WTC11 (cell line): ENCODE data around the gene MAPT. TPM values are rescaled to one million over a fixed set of nuclear protein-coding genes. Genes with fewer than 3 reads are reported as not detected.

Source experiments
- ATAC-seq: fragments of 200-7000 bp; cut with Tn5 transposase; 2 replicates; pipeline ENCODE4 v1.10.0; 2021; ENCODE audit warnings: mild to moderate bottlenecking, moderate library complexity
- CTCF ChIA-PET: fragments of 300-600 bp; sonication (Branson Sonifier 250); formaldehyde crosslinking; loops from one replicate; lab custom pipeline; 2021; ENCODE audit warnings: antibody characterized with exemption; lab: Charles Lee
- POLR2A ChIA-PET: fragments of 350-600 bp; sonication (Branson Sonifier 250); formaldehyde crosslinking; loops from one replicate; lab custom pipeline; 2021; ENCODE audit warnings: antibody characterized with exemption; lab: Charles Lee
- DNase-seq: peaks from one replicate; pipeline ENCODE4 v3.0.0; 2021; ENCODE audit warnings: low spot score
- H3K27ac Mint-ChIP-seq: 2 replicates; pipeline ENCODE4 v1.8.0; 2021; ENCODE audit warnings: mixed read lengths
- H3K27me3 Mint-ChIP-seq: 2 replicates; pipeline ENCODE4 v1.8.0; 2021; ENCODE audit warnings: low read depth, mild to moderate bottlenecking, moderate library complexity, mixed read lengths
- H3K36me3 Mint-ChIP-seq: 2 replicates; pipeline ENCODE4 v1.8.0; 2021; ENCODE audit warnings: mixed read lengths
- H3K4me1 Mint-ChIP-seq: 2 replicates; pipeline ENCODE4 v1.8.0; 2022; ENCODE audit warnings: mixed read lengths
- H3K4me3 Mint-ChIP-seq: 2 replicates; pipeline ENCODE4 v1.8.0; 2021; ENCODE audit warnings: mild to moderate bottlenecking, moderate library complexity, mixed read lengths
- H3K9me3 Mint-ChIP-seq: 2 replicates; pipeline ENCODE4 v1.8.0; 2021; ENCODE audit warnings: mixed read lengths
- ARID4B ChIP-seq: sonication (generic); formaldehyde crosslinking; IDR thresholded peaks from 2 replicates; pipeline ENCODE4 v1.8.0; 2023; ENCODE audit warnings: missing genetic modification reagents, mild to moderate bottlenecking, borderline replicate concordance
- CBFB ChIP-seq: sonication (generic); formaldehyde crosslinking; IDR thresholded peaks from 2 replicates; pipeline ENCODE4 v1.8.1; 2022; ENCODE audit warnings: mild to moderate bottlenecking, low read depth, missing genetic modification reagents
- CREB1 ChIP-seq: sonication (generic); formaldehyde crosslinking; IDR thresholded peaks from 2 replicates; pipeline ENCODE4 v1.8.0; 2023; ENCODE audit warnings: mild to moderate bottlenecking, missing genetic modification reagents
- CREM ChIP-seq: sonication (generic); formaldehyde crosslinking; IDR thresholded peaks from 2 replicates; pipeline ENCODE4 v1.8.1; 2022; ENCODE audit warnings: mild to moderate bottlenecking, missing genetic modification reagents, moderate library complexity
- FOXP1 ChIP-seq: sonication (generic); formaldehyde crosslinking; IDR thresholded peaks from 2 replicates; pipeline ENCODE4 v1.8.0; 2022; ENCODE audit warnings: missing genetic modification reagents, mild to moderate bottlenecking, moderate library complexity, borderline replicate concordance
- HMGA2 ChIP-seq: fragments of 250-450 bp; sonication (Bioruptor Pico); IDR thresholded peaks from 2 replicates; pipeline ENCODE4 v1.4.0; 2021; ENCODE audit warnings: mild to moderate bottlenecking, moderate library complexity
- IRF2 ChIP-seq: sonication (generic); formaldehyde crosslinking; IDR thresholded peaks from 2 replicates; pipeline ENCODE4 v1.8.0; 2022; ENCODE audit warnings: low read depth, missing genetic modification reagents, borderline replicate concordance
- MLX ChIP-seq: sonication (generic); formaldehyde crosslinking; IDR thresholded peaks from 2 replicates; pipeline ENCODE4 v1.8.1; 2023; ENCODE audit warnings: mild to moderate bottlenecking, missing genetic modification reagents, moderate library complexity
- MYBL2 ChIP-seq: sonication (generic); formaldehyde crosslinking; IDR thresholded peaks from 2 replicates; pipeline ENCODE4 v1.8.1; 2023; ENCODE audit warnings: mild to moderate bottlenecking, moderate library complexity, missing genetic modification reagents
- SP1 ChIP-seq: sonication (generic); formaldehyde crosslinking; conservative IDR thresholded peaks from 2 replicates; pipeline ENCODE4 v1.8.1; 2022; ENCODE audit warnings: missing genetic modification reagents
- TEAD4 ChIP-seq: sonication (generic); formaldehyde crosslinking; IDR thresholded peaks from 2 replicates; pipeline ENCODE4 v1.8.0; 2022; ENCODE audit warnings: mild to moderate bottlenecking, missing genetic modification reagents
- TP53 ChIP-seq: sonication (generic); formaldehyde crosslinking; IDR thresholded peaks from 2 replicates; pipeline ENCODE4 v1.8.1; 2023; ENCODE audit warnings: mild to moderate bottlenecking, missing genetic modification reagents
- ZBTB21 ChIP-seq: sonication (generic); formaldehyde crosslinking; IDR thresholded peaks from 2 replicates; pipeline ENCODE4 v1.8.1; 2023; ENCODE audit warnings: mild to moderate bottlenecking, missing genetic modification reagents, borderline replicate concordance
- ZNF219 ChIP-seq: sonication (generic); formaldehyde crosslinking; IDR thresholded peaks from 2 replicates; pipeline ENCODE4 v1.8.0; 2023; ENCODE audit warnings: missing genetic modification reagents, mild to moderate bottlenecking, borderline replicate concordance
- ZNF263 ChIP-seq: sonication (generic); formaldehyde crosslinking; IDR thresholded peaks from 2 replicates; pipeline ENCODE4 v1.8.1; 2022; ENCODE audit warnings: low read depth, mild to moderate bottlenecking, moderate library complexity, missing genetic modification reagents
- ZNF532 ChIP-seq: fragments of 250-450 bp; sonication (Bioruptor Pico); IDR thresholded peaks from 2 replicates; pipeline ENCODE4 v1.9.0; 2021; ENCODE audit warnings: mild to moderate bottlenecking, borderline replicate concordance
- ZSCAN18 ChIP-seq: fragments of 250-450 bp; sonication (Bioruptor Pico); IDR thresholded peaks from 2 replicates; pipeline ENCODE4 v2.1.2; 2022; ENCODE audit warnings: mild to moderate bottlenecking, moderate library complexity
- total RNA-seq: library from RNA; stranded (reverse); gene quantifications from 3 replicates; pipeline ENCODE4 v1.2.3, GENCODE V29; 2021
- TF ChIP-seq, protein P1 (sequence below): sonication (generic); formaldehyde crosslinking; IDR thresholded peaks from 2 replicates; pipeline ENCODE4 v1.8.0; 2022; ENCODE audit warnings: missing genetic modification reagents
- TF ChIP-seq, protein P2 (sequence below): sonication (generic); formaldehyde crosslinking; IDR thresholded peaks from 2 replicates; pipeline ENCODE4 v1.8.1; 2023; ENCODE audit warnings: mild to moderate bottlenecking, missing genetic modification reagents, borderline replicate concordance

Gene MAPT
- total RNA-seq, 1 experiment from 2014 or later: 2.2 TPM

- TF ChIP-seq ZNF532 (CRISPR knock-in tag) (no peak), TEAD4 (CRISPR knock-in tag) (no peak), CBFB (CRISPR knock-in tag) (no peak), HMGA2 (no peak), CREB1 (CRISPR knock-in tag) (no peak), CREM (no peak), SP1 (no peak), MYBL2 (CRISPR knock-in tag) (no peak)
Observed at GRCh38 chr17:46000292-46000691, 105.9 kb downstream of the MAPT start (continued).

GRCh38 chr17:46000757-46001156 is 106.4 kb downstream of the MAPT start:
- no peak overlapping the region for H3K27ac Mint-ChIP-seq
- ATAC-seq (no peak), DNase-seq (no peak)
- H3K4me3 Mint-ChIP-seq: no peak overlapping the region
- POLR2A ChIA-PET: no interaction called here
- no peaks in the 10 kb centered on the region for H3K4me1 Mint-ChIP-seq
- H3K36me3 Mint-ChIP-seq: no peaks in the 10 kb centered on the region
- peaks cover 5% of the 10 kb centered on the region for H3K9me3 Mint-ChIP-seq
- H3K27me3 Mint-ChIP-seq: no peaks in the 10 kb centered on the region; the same call in 1 of the 2 replicates
- CTCF ChIA-PET: interaction anchor here (1.0 to 4.1 kb wide), 3 partner anchors 10 to 212 kb away, joined by 4 to 20 read pairs (median 7); no protein-coding TSS in a partner anchor
- TF ChIP-seq ZNF219 (CRISPR knock-in tag): no peak
- TF ChIP-seq FOXP1 (CRISPR knock-in tag): no peak
- TF ChIP-seq IRF2: no peak
- TF ChIP-seq ZSCAN18 (CRISPR knock-in tag): no peak
- TF ChIP-seq ARID4B (CRISPR knock-in tag): no peak
- TF ChIP-seq TEAD4 (CRISPR knock-in tag): no peak
- TF ChIP-seq ZBTB21 (CRISPR knock-in tag): no peak
- no peak for TF ChIP-seq TP53 (CRISPR knock-in tag)
- TF ChIP-seq, protein P1, sequence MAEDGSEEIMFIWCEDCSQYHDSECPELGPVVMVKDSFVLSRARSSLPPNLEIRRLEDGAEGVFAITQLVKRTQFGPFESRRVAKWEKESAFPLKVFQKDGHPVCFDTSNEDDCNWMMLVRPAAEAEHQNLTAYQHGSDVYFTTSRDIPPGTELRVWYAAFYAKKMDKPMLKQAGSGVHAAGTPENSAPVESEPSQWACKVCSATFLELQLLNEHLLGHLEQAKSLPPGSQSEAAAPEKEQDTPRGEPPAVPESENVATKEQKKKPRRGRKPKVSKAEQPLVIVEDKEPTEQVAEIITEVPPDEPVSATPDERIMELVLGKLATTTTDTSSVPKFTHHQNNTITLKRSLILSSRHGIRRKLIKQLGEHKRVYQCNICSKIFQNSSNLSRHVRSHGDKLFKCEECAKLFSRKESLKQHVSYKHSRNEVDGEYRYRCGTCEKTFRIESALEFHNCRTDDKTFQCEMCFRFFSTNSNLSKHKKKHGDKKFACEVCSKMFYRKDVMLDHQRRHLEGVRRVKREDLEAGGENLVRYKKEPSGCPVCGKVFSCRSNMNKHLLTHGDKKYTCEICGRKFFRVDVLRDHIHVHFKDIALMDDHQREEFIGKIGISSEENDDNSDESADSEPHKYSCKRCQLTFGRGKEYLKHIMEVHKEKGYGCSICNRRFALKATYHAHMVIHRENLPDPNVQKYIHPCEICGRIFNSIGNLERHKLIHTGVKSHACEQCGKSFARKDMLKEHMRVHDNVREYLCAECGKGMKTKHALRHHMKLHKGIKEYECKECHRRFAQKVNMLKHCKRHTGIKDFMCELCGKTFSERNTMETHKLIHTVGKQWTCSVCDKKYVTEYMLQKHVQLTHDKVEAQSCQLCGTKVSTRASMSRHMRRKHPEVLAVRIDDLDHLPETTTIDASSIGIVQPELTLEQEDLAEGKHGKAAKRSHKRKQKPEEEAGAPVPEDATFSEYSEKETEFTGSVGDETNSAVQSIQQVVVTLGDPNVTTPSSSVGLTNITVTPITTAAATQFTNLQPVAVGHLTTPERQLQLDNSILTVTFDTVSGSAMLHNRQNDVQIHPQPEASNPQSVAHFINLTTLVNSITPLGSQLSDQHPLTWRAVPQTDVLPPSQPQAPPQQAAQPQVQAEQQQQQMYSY (CRISPR knock-in tag): no peak
- no peak for TF ChIP-seq MLX (CRISPR knock-in tag)
- TF ChIP-seq, protein P2, sequence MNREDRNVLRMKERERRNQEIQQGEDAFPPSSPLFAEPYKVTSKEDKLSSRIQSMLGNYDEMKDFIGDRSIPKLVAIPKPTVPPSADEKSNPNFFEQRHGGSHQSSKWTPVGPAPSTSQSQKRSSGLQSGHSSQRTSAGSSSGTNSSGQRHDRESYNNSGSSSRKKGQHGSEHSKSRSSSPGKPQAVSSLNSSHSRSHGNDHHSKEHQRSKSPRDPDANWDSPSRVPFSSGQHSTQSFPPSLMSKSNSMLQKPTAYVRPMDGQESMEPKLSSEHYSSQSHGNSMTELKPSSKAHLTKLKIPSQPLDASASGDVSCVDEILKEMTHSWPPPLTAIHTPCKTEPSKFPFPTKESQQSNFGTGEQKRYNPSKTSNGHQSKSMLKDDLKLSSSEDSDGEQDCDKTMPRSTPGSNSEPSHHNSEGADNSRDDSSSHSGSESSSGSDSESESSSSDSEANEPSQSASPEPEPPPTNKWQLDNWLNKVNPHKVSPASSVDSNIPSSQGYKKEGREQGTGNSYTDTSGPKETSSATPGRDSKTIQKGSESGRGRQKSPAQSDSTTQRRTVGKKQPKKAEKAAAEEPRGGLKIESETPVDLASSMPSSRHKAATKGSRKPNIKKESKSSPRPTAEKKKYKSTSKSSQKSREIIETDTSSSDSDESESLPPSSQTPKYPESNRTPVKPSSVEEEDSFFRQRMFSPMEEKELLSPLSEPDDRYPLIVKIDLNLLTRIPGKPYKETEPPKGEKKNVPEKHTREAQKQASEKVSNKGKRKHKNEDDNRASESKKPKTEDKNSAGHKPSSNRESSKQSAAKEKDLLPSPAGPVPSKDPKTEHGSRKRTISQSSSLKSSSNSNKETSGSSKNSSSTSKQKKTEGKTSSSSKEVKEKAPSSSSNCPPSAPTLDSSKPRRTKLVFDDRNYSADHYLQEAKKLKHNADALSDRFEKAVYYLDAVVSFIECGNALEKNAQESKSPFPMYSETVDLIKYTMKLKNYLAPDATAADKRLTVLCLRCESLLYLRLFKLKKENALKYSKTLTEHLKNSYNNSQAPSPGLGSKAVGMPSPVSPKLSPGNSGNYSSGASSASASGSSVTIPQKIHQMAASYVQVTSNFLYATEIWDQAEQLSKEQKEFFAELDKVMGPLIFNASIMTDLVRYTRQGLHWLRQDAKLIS (CRISPR knock-in tag): no peak
- no peak for TF ChIP-seq ZNF263 (CRISPR knock-in tag)
